HepG2 (cell line): ENCODE data around the gene FGF21. TPM values are rescaled to one million over a fixed set of nuclear protein-coding genes. Genes with fewer than 3 reads are reported as not detected.

Experiments
- ATAC-seq: fragments of 200-7000 bp; cut with Tn5 transposase; 3 replicates; pipeline ENCODE4 v1.9.1; 2020; ENCODE audit warnings: mild to moderate bottlenecking, moderate library complexity
- BruUV-seq: library from RNA; stranded (reverse); fragments of 400-500 nt; replicated peaks from 2 replicates; lab custom pipeline; 2021; lab: Mats Ljungman, UMichigan
- CTCF ChIA-PET: fragments of 300-600 bp; formaldehyde crosslinking; extraction: SDS; loops from one replicate; lab custom pipeline; 2021; ENCODE audit warnings: low total read pairs, inconsistent platforms, low intra/inter-chr PET ratio; lab: Yijun Ruan, JAX
- POLR2A ChIA-PET: fragments of 350-600 bp; sonication (Branson Sonifier 250); formaldehyde crosslinking; loops from one replicate; lab custom pipeline; 2020; ENCODE audit warnings: antibody characterized with exemption, inconsistent platforms; lab: Yijun Ruan, JAX
- DNase-seq: peaks from one replicate; pipeline ENCODE4 v3.0.0-alpha.2; 2015; ENCODE audit warnings: low spot score
- FAIRE-seq: peaks from 3 replicates; lab custom pipeline; 2011; peaks lifted over from hg19 to GRCh38; lab: Jason Lieb, UNC
- H2AFZ ChIP-seq: one replicate; pipeline ENCODE4 v1.6.1; 2011; ENCODE audit warnings: low read length, inconsistent platforms
- H3K27ac ChIP-seq: fragments of 300-600 bp; 3 replicates; pipeline ENCODE4 v1.8.0; 2011; ENCODE audit warnings: mixed run types, mild to moderate bottlenecking, mixed read lengths, low read length, inconsistent platforms; ENCODE audit not compliant: insufficient read depth; ENCODE audit errors: extremely low read length
- H3K27me3 ChIP-seq, 2 experiments: fragments of 200-600 bp in 1 of 2; 2 replicates in 1 of 2; 3 replicates in 1 of 2; pipeline versions ENCODE4 v1.6.0 to v1.8.0; 2011; ENCODE audit warnings: low read length in 2 of 2, mild to moderate bottlenecking in 2 of 2, moderate library complexity in 2 of 2, inconsistent platforms in 1 of 2; ENCODE audit not compliant: insufficient read depth in 2 of 2, control insufficient read depth in 1 of 2
- H3K36me3 ChIP-seq, 2 experiments: fragments of 200-600 bp in 1 of 2; replicated peaks in 1 of 2; 2 replicates in 1 of 2; 3 replicates in 1 of 2; pipeline versions ENCODE4 v1.5.1 to v1.8.0; 2011; ENCODE audit warnings: low read length in 2 of 2, inconsistent platforms in 1 of 2; ENCODE audit not compliant: insufficient read depth in 2 of 2, control insufficient read depth in 1 of 2
- H3K4me1 ChIP-seq: 2 replicates; pipeline ENCODE4 v1.5.1; 2012; ENCODE audit warnings: low read length, inconsistent platforms; ENCODE audit not compliant: insufficient read depth
- H3K4me2 ChIP-seq: 2 replicates; pipeline ENCODE4 v1.6.0; 2011; ENCODE audit warnings: low read depth, low read length, inconsistent platforms
- H3K4me3 ChIP-seq, 3 experiments: fragments of 200-600 bp in 1 of 3; sonication (generic), shearing (Covaris generic) in 1 of 3; replicated peaks in 1 of 3; 2 replicates each; pipeline ENCODE4 v1.5.1; 2011 to 2016; ENCODE audit warnings: low read length in 3 of 3, inconsistent platforms in 2 of 3, low read depth in 2 of 3, mild to moderate bottlenecking in 2 of 3, control low read depth in 1 of 3, mixed read lengths in 1 of 3; ENCODE audit not compliant: insufficient read depth in 1 of 3
- H3K79me2 ChIP-seq: one replicate; pipeline ENCODE4 v1.6.1; 2011; ENCODE audit warnings: low read length, inconsistent platforms; ENCODE audit not compliant: insufficient read depth
- H3K9ac ChIP-seq: 2 replicates; pipeline ENCODE4 v1.6.0; 2011; ENCODE audit warnings: mild to moderate bottlenecking, low read depth, low read length, inconsistent platforms; ENCODE audit not compliant: insufficient read depth
- H3K9me3 ChIP-seq: 2 replicates; pipeline ENCODE4 v1.5.1; 2012; ENCODE audit warnings: mild to moderate bottlenecking, low read length
- H4K20me1 ChIP-seq: 2 replicates; pipeline ENCODE4 v1.6.0; 2011; ENCODE audit warnings: inconsistent platforms, mild to moderate bottlenecking, low read length, moderate library complexity; ENCODE audit not compliant: insufficient read depth
- ARID2 ChIP-seq: sonication (generic); formaldehyde crosslinking; IDR thresholded peaks from 2 replicates; pipeline ENCODE4 v1.8.1; 2022; ENCODE audit warnings: mild to moderate bottlenecking, missing genetic modification reagents, borderline replicate concordance
- BORCS8-MEF2B ChIP-seq: sonication (generic); formaldehyde crosslinking; IDR thresholded peaks from 2 replicates; pipeline ENCODE4 v1.8.0; 2022; ENCODE audit warnings: mild to moderate bottlenecking, missing genetic modification reagents
- EED ChIP-seq: sonication (generic); formaldehyde crosslinking; IDR thresholded peaks from 2 replicates; pipeline ENCODE4 v1.5.0; 2020; ENCODE audit warnings: mild to moderate bottlenecking, missing genetic modification reagents
- ELF1 ChIP-seq: sonication (generic); formaldehyde crosslinking; IDR thresholded peaks from 2 replicates; pipeline ENCODE4 v1.4.0; 2020; ENCODE audit warnings: missing genetic modification reagents
- ISL2 ChIP-seq: sonication (generic); formaldehyde crosslinking; IDR thresholded peaks from 2 replicates; pipeline ENCODE4 v1.5.0; 2020; ENCODE audit warnings: missing genetic modification reagents
- MATR3 ChIP-seq: sonication (generic); formaldehyde crosslinking; IDR thresholded peaks from 2 replicates; pipeline ENCODE4 v1.4.0; 2020; ENCODE audit warnings: missing genetic modification reagents
- MLXIP ChIP-seq: sonication (generic); formaldehyde crosslinking; IDR thresholded peaks from 2 replicates; pipeline ENCODE4 v1.9.0; 2021; ENCODE audit warnings: missing genetic modification reagents, borderline replicate concordance
- MXI1 ChIP-seq: IDR thresholded peaks from 3 replicates; pipeline ENCODE4 v1.6.1; 2012; ENCODE audit warnings: low read depth, low read length, inconsistent platforms, borderline replicate concordance
- TGIF2 ChIP-seq: IDR thresholded peaks from 2 replicates; pipeline ENCODE4 v1.6.1; 2016; ENCODE audit warnings: control low read depth, missing compliant biosample characterization
- WIZ ChIP-seq: sonication (generic); formaldehyde crosslinking; IDR thresholded peaks from 2 replicates; pipeline ENCODE4 v1.5.1; 2020; ENCODE audit warnings: mild to moderate bottlenecking, missing genetic modification reagents
- ZBTB2 ChIP-seq: sonication (generic); formaldehyde crosslinking; IDR thresholded peaks from 2 replicates; pipeline ENCODE4 v1.8.0; 2022; ENCODE audit warnings: low read depth, missing genetic modification reagents
- ZBTB26 ChIP-seq: IDR thresholded peaks from 2 replicates; pipeline ENCODE4 v1.6.1; 2016; ENCODE audit warnings: missing compliant biosample characterization, missing genetic modification reagents, borderline replicate concordance
- ZBTB3 ChIP-seq: sonication (generic); formaldehyde crosslinking; IDR thresholded peaks from 2 replicates; pipeline ENCODE4 v1.4.0; 2020; ENCODE audit warnings: low read depth, mild to moderate bottlenecking, moderate library complexity, missing genetic modification reagents, borderline replicate concordance
- ZNF350 ChIP-seq: sonication (generic); formaldehyde crosslinking; IDR thresholded peaks from 2 replicates; pipeline ENCODE4 v1.4.0; 2020; ENCODE audit warnings: mild to moderate bottlenecking, low read depth, missing genetic modification reagents, borderline replicate concordance
- ZNF383 ChIP-seq: sonication (generic); formaldehyde crosslinking; IDR thresholded peaks from 2 replicates; pipeline ENCODE4 v1.4.0; 2020; ENCODE audit warnings: missing genetic modification reagents, mild to moderate bottlenecking, borderline replicate concordance
- WGBS: methylation state at CpG from one replicate; pipeline ENCODE4 v1.1.6; 2017; ENCODE audit warnings: low lambda C conversion rate; 5-methylcytosine and 5-hydroxymethylcytosine counted together
- in situ Hi-C: cut with HindIII; loops from 2 replicates; pipeline ENCODE4 v1.10.0; 2017; ENCODE audit warnings: low pct_unique_long_range_greater_than_20kb; ENCODE audit not compliant: extremely low pct_ligation_motif_present
- intact Hi-C: fragments of 100-400 bp; cut with micrococcal nuclease; formaldehyde crosslinking; loops from one replicate; pipeline ENCODE4 v1.10.0; 2022; ENCODE audit not compliant: unreplicated experiment
- polyA plus RNA-seq, 8 experiments: library from polyadenylated mRNA; depleted of rRNA in 3 of 8; stranded (reverse) in 7 of 8; unstranded in 1 of 8; fragments of >200 nt; fragmentation: Illumina TruSeq in 4 of 8; extraction: Trizol in 4 of 8; gene quantifications; 2 replicates each; pipeline versions ENCODE4 v1.2.1 to v1.2.3, GENCODE V29; 2011 to 2016; ENCODE audit warnings: low read depth in 4 of 8, missing spikeins in 1 of 8, mixed read lengths in 1 of 8; ENCODE audit not compliant: insufficient read depth in 1 of 8
- total RNA-seq, 5 experiments: library from RNA; depleted of rRNA; stranded (reverse); fragments of >200 nt; fragmentation: Illumina TruSeq; extraction: Trizol; gene quantifications; 2 replicates each; pipeline ENCODE4 v1.2.3, GENCODE V29; 2016; ENCODE audit warnings: low read depth in 1 of 5

FGF21 gene
- total and polyA plus RNA-seq, 2 of the 13 experiments (the other 11 are each of a cell fraction or from before 2014, with no cell fraction given), result 0.17 TPM; not detected in 1

GRCh38 chr19:48741129-48741999, 14.0 kb upstream of the FGF21 start (continued):
- TF ChIP-seq ZNF350 (CRISPR knock-in tag) (peak; percentile 23; the same call in 1 of the 2 replicates), ELF1 (CRISPR knock-in tag) (peak; percentile 32; the same call in 1 of the 2 replicates), ISL2 (CRISPR knock-in tag) (no peak), BORCS8-MEF2B (CRISPR knock-in tag) (0 out of 2 replicates have a peak, but pooled peaks have one; percentile 24)

GRCh38 chr19:48742096-48742495, 13.2 kb upstream of the FGF21 start:
- POLR2A ChIA-PET, result interaction anchor here (1.4 kb wide), 1 partner anchor 19 kb away, joined by 3 read pairs; no protein-coding TSS in a partner anchor
- WGBS, result 96% methylated on average over 8 of the region's 11 CpGs
- in situ Hi-C loops, result no loop called here
- Histone ChIP-seq H3K36me3 (no peaks in the 10 kb centered on the region), H2AFZ (no peak overlapping the region), H3K27me3 (peaks cover 0 to 1% of the 10 kb centered on the region in 2 experiments; a peak in 1 of 5 replicates), H3K4me3 (no peak overlapping the region), H3K9ac (no peak overlapping the region), H3K4me2 (peak overlapping the region; percentile 40; the same call in 1 of the 2 replicates), H3K79me2 (no peaks in the 10 kb centered on the region), H3K4me1 (peaks cover 56% of the 10 kb centered on the region), H3K27ac (no peak overlapping the region), H3K9me3 (no peaks in the 10 kb centered on the region), H4K20me1 (no peaks in the 10 kb centered on the region)
- ATAC-seq (no peak), DNase-seq (no peak), FAIRE-seq (no peak)
- intact Hi-C loops, result no loop called here
- CTCF ChIA-PET, result no interaction called here
- BruUV-seq, result no TSS peak
- TF ChIP-seq TGIF2 (CRISPR knock-in tag) (no peak), EED (CRISPR knock-in tag) (no peak), MXI1 (no peak), ZNF383 (no peak), WIZ (no peak), ARID2 (no peak), ZBTB3 (no peak), MATR3 (CRISPR knock-in tag) (no peak), ZBTB26 (CRISPR knock-in tag) (no peak), MLXIP (CRISPR knock-in tag) (no peak), ZBTB2 (CRISPR knock-in tag) (no peak)
